Right lobe of liver (tissue), 4 donors: Measurements from ENCODE around the gene TNS1.

Experiments used
- POLR2A ChIP-seq: fragments of 450-650 bp; IDR thresholded peaks from one replicate; pipeline ENCODE4 v1.6.1; 2017; ENCODE audit warnings: antibody characterized with exemption, mild to moderate bottlenecking
- TF ChIP-seq, protein P1 (sequence below), 4 donors: fragments of 200-600 bp in 3 of 4; fragments of 450-650 bp in 1 of 4; IDR thresholded peaks; one replicate each; pipeline versions ENCODE4 v1.5.1 to v1.8.0; 2016 to 2022; ENCODE audit warnings: antibody characterized with exemption in 4 of 4, mild to moderate bottlenecking in 2 of 4
- donor health status: DM: no; HTN: no; CAD: no.
- donor health status: DM: no; HTN: no; CAD: no.
- donor health status: DM: no; HTN: yes; CAD: no.

DNA sequence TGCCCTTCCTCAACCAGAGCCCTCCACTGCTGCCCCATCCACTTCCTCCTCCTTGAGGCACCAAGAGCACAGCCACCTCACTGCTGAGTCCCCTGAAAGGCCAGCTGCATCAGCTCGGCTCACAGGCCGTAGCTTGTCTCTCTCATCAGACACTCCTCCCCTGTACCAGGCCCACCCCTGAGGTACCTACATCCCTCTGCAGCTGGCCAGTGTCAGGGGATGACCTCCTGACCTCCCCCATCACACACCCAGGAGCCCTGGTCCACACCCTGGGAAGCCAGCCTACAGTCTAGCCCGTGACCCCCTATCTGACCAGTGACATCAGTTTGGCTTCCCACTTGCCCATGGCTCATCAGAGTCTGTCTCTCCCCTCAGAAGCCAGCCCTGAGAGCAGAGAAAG is 205.6 kb downstream of the TNS1 start:
- TF ChIP-seq POLR2A: no peak
- TF ChIP-seq, protein P1, sequence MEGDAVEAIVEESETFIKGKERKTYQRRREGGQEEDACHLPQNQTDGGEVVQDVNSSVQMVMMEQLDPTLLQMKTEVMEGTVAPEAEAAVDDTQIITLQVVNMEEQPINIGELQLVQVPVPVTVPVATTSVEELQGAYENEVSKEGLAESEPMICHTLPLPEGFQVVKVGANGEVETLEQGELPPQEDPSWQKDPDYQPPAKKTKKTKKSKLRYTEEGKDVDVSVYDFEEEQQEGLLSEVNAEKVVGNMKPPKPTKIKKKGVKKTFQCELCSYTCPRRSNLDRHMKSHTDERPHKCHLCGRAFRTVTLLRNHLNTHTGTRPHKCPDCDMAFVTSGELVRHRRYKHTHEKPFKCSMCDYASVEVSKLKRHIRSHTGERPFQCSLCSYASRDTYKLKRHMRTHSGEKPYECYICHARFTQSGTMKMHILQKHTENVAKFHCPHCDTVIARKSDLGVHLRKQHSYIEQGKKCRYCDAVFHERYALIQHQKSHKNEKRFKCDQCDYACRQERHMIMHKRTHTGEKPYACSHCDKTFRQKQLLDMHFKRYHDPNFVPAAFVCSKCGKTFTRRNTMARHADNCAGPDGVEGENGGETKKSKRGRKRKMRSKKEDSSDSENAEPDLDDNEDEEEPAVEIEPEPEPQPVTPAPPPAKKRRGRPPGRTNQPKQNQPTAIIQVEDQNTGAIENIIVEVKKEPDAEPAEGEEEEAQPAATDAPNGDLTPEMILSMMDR (IDR thresholded peaks at IDR 0.05): no peak
